Stimulated activated CD8-positive, alpha-beta memory T cell treated with anti-CD3 and anti-CD28 coated beads, Interleukin-12 subunit alpha, Interleukin-12 subunit beta, amount 100 ng/mL, for 1 hour (primary cell): ENCODE measurements around the gene CMIP.

Experiments
- DNase-seq: peaks from one replicate; pipeline ENCODE4 v3.0.0-alpha.2; 2020; ENCODE audit warnings: low read depth

CMIP gene

GRCh38 chr16:81640681-81641070, 196.1 kb downstream of the CMIP start:
- DNase-seq, result no peak

GRCh38 chr16:81641395-81642106, 196.9 kb downstream of the CMIP start:
- DNase-seq, result no peak

GRCh38 chr16:81642107-81642436, 197.5 kb downstream of the CMIP start:
- DNase-seq, result no peak

GRCh38 chr16:81642943-81643342, 198.3 kb downstream of the CMIP start:
- no peak for DNase-seq

GRCh38 chr16:81645266-81645694, 200.7 kb downstream of the CMIP start:
- DNase-seq, result no peak

GRCh38 chr16:81645925-81646324, 201.3 kb downstream of the CMIP start:
- DNase-seq, result no peak

- DNase-seq, result no peak
These were observed 202.0 kb downstream of the CMIP start for GRCh38 chr16:81646561-81646960.

- no peak for DNase-seq
These were observed 202.9 kb downstream of the CMIP start for GRCh38 chr16:81647527-81647926.

- DNase-seq, result no peak
These were observed 205.1 kb downstream of the CMIP start for GRCh38 chr16:81649561-81650184.

- no peak for DNase-seq
These were observed 205.7 kb downstream of the CMIP start for GRCh38 chr16:81650281-81650680.

- no peak for DNase-seq
These were observed 206.5 kb downstream of the CMIP start for GRCh38 chr16:81650982-81651562.

- DNase-seq, result no peak
These were observed 207.4 kb downstream of the CMIP start for GRCh38 chr16:81651758-81652718.

GRCh38 chr16:81652798-81653505, 208.3 kb downstream of the CMIP start:
- no peak for DNase-seq

GRCh38 chr16:81654346-81654745, 209.7 kb downstream of the CMIP start:
- no peak for DNase-seq

- DNase-seq, result no peak
These were observed 211.0 kb downstream of the CMIP start for GRCh38 chr16:81655469-81656162.

GRCh38 chr16:81657224-81657623, 212.6 kb downstream of the CMIP start:
- DNase-seq, result no peak

GRCh38 chr16:81657781-81658180, 213.2 kb downstream of the CMIP start:
- no peak for DNase-seq

GRCh38 chr16:81658373-81658772, 213.8 kb downstream of the CMIP start:
- no peak for DNase-seq

- DNase-seq, result no peak
These were observed 214.6 kb downstream of the CMIP start for GRCh38 chr16:81659249-81659648.

GRCh38 chr16:81661082-81661481, 216.5 kb downstream of the CMIP start:
- no peak for DNase-seq

- DNase-seq, result no peak
These were observed 219.5 kb downstream of the CMIP start for GRCh38 chr16:81664153-81664552.
